ENCODE measurements around the gene STAM.

GRCh38 chr10:17731331-17732020, 87.5 kb downstream of the STAM start:
- TF ChIP-seq POLR2AphosphoS5 (IDR thresholded peaks at IDR 0.05), result no peak
- TF ChIP-seq CTCF (IDR thresholded peaks at IDR 0.05), result no peak
- no peak for TF ChIP-seq POLR2A (IDR thresholded peaks at IDR 0.05)
- no peak for TF ChIP-seq EP300 (IDR thresholded peaks at IDR 0.05)
